GM23248 (cell line): ENCODE results near the gene C10orf71. TPM values are rescaled to one million over a fixed set of nuclear protein-coding genes. Genes with fewer than 3 reads are reported as not detected.

Source experiments
- DNase-seq: peaks from one replicate; pipeline ENCODE4 v3.0.0-alpha.2; 2015
- H2AFZ ChIP-seq: fragments of 200-600 bp; sonication (generic); 2 replicates; pipeline ENCODE4 v1.6.1; 2016; ENCODE audit warnings: antibody characterized with exemption
- H3F3A ChIP-seq: fragments of 200-600 bp; sonication (generic); 2 replicates; pipeline ENCODE4 v1.6.1; 2016; ENCODE audit warnings: mild to moderate bottlenecking, antibody characterized with exemption, mixed run types; ENCODE audit not compliant: insufficient read depth
- H3K27ac ChIP-seq: fragments of 200-600 bp; sonication (generic); 2 replicates; pipeline ENCODE4 v1.5.1; 2016; ENCODE audit warnings: mild to moderate bottlenecking
- H3K27me3 ChIP-seq: fragments of 200-600 bp; sonication (generic); replicated peaks from 2 replicates; pipeline ENCODE4 v1.6.1; 2016; ENCODE audit warnings: mild to moderate bottlenecking; ENCODE audit not compliant: insufficient read depth
- H3K36me3 ChIP-seq: fragments of 200-600 bp; sonication (generic); 2 replicates; pipeline ENCODE4 v1.6.1; 2016; ENCODE audit warnings: low read depth, mild to moderate bottlenecking
- H3K4me1 ChIP-seq: fragments of 200-600 bp; sonication (generic); 2 replicates; pipeline ENCODE4 v1.6.1; 2016; ENCODE audit warnings: mild to moderate bottlenecking; ENCODE audit not compliant: insufficient read depth
- H3K4me2 ChIP-seq: fragments of 200-600 bp; sonication (generic); one replicate; pipeline ENCODE4 v1.6.1; 2016; ENCODE audit warnings: mild to moderate bottlenecking; ENCODE audit not compliant: unreplicated experiment
- H3K4me3 ChIP-seq: fragments of 200-600 bp; sonication (generic); 2 replicates; pipeline ENCODE4 v1.5.1; 2016; ENCODE audit warnings: mild to moderate bottlenecking
- H3K79me2 ChIP-seq: fragments of 200-600 bp; sonication (generic); 2 replicates; pipeline ENCODE4 v1.6.1; 2016; ENCODE audit warnings: mild to moderate bottlenecking; ENCODE audit not compliant: insufficient read depth
- H3K9ac ChIP-seq: fragments of 200-600 bp; sonication (generic); 2 replicates; pipeline ENCODE4 v1.6.1; 2016; ENCODE audit warnings: mild to moderate bottlenecking
- H3K9me2 ChIP-seq: fragments of 200-600 bp; sonication (generic); 2 replicates; pipeline ENCODE4 v1.6.1; 2016; ENCODE audit warnings: mixed run types, mild to moderate bottlenecking, moderate library complexity; ENCODE audit not compliant: insufficient read depth
- H3K9me3 ChIP-seq: fragments of 200-600 bp; sonication (generic); one replicate; pipeline ENCODE4 v1.6.1; 2017; ENCODE audit warnings: low read depth
- H4K20me1 ChIP-seq: fragments of 200-600 bp; sonication (generic); 2 replicates; pipeline ENCODE4 v1.6.0; 2016; ENCODE audit not compliant: insufficient read depth
- EZH2 ChIP-seq: fragments of 200-600 bp; sonication (generic); IDR thresholded peaks from 2 replicates; pipeline ENCODE4 v1.6.1; 2018; ENCODE audit warnings: antibody characterized with exemption, mild to moderate bottlenecking; ENCODE audit not compliant: insufficient read depth, poor library complexity, severe bottlenecking
- EZH2phosphoT487 ChIP-seq: fragments of 200-600 bp; sonication (generic); IDR thresholded peaks from 2 replicates; pipeline ENCODE4 v1.6.1; 2018; ENCODE audit warnings: antibody characterized with exemption, moderate library complexity, mild to moderate bottlenecking, low read depth; ENCODE audit not compliant: insufficient read depth
- WGBS, 2 experiments: methylation state at CpG; one replicate each; pipeline ENCODE4 v1.1.6; 2015 to 2017; ENCODE audit warnings: low lambda C conversion rate in 2 of 2, low coverage in 1 of 2; ENCODE audit errors: missing lambda C conversion rate in 2 of 2; 5-methylcytosine and 5-hydroxymethylcytosine counted together
- in situ Hi-C: fragments of 300-500 bp; cut with MboI; formaldehyde crosslinking; loops from 2 replicates; pipeline ENCODE4 v1.15.0; 2020
- polyA plus RNA-seq: library from polyadenylated mRNA; unstranded; fragments of >200 nt; fragmentation: Nextera tagmentation; extraction: Ambion mirVana; gene quantifications from 2 replicates; pipeline ENCODE4 v1.2.1, GENCODE V29; 2016
- total RNA-seq: library from RNA; depleted of rRNA; stranded (reverse); fragments of >200 nt; shearing (Covaris generic); gene quantifications from 2 replicates; pipeline ENCODE4 v1.2.3, GENCODE V29; 2014

C10orf71 gene
- total and polyA plus RNA-seq, 2 experiments from 2014 or later: not detected

DNA sequence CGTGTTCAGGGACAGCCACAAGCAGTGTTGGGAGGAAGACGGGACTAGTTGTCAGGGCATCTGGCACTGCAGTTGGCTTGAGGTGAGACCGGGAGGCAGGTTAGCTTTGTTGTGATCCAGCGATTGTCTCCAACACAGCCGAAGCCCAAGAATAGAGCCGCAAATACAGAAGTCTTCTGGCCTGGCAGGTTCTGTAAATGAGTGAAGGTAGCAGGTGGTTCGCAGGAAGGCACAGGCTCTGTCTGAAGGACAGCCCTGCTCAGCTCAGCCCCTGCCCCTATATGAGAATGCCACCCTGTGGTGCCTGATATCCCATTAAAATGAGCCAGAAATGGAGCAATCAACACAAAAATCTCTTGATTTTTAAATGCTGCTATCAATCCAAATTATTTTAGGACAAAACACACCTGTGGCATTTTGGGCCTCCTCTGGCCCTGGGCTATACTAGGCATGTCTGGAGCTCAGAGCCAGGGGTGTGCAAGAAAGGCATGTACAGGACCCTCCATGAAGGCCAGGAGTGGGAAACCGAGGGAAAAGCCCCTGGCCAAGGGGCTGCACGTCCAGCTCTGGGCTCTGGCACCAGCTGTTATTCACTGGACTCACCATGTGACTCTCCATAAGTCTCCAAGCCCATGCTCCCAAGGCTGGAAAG, 11.2 kb upstream of the C10orf71 start:
- TF ChIP-seq EZH2 (no peak), EZH2phosphoT487 (no peak)
- H3K4me2 ChIP-seq: no peak overlapping the region
- in situ Hi-C loops: no loop called here
- H3K4me3 ChIP-seq: no peak overlapping the region
- peaks cover 19% of the 10 kb centered on the region for H3K27me3 ChIP-seq
- DNase-seq: no peak
- no peaks in the 10 kb centered on the region for H3K9me2 ChIP-seq
- H3F3A ChIP-seq: no peaks in the 10 kb centered on the region
- no peaks in the 10 kb centered on the region for H4K20me1 ChIP-seq
- H3K4me1 ChIP-seq: no peaks in the 10 kb centered on the region
- no peaks in the 10 kb centered on the region for H3K79me2 ChIP-seq
- H3K9me3 ChIP-seq: no peaks in the 10 kb centered on the region
- no peak overlapping the region for H3K9ac ChIP-seq
- H3K27ac ChIP-seq: no peak overlapping the region
- no peaks in the 10 kb centered on the region for H3K36me3 ChIP-seq
- no peak overlapping the region for H2AFZ ChIP-seq
- WGBS, 2 experiments: 74% methylated on average over 8 of the region's 9 CpGs

DNA sequence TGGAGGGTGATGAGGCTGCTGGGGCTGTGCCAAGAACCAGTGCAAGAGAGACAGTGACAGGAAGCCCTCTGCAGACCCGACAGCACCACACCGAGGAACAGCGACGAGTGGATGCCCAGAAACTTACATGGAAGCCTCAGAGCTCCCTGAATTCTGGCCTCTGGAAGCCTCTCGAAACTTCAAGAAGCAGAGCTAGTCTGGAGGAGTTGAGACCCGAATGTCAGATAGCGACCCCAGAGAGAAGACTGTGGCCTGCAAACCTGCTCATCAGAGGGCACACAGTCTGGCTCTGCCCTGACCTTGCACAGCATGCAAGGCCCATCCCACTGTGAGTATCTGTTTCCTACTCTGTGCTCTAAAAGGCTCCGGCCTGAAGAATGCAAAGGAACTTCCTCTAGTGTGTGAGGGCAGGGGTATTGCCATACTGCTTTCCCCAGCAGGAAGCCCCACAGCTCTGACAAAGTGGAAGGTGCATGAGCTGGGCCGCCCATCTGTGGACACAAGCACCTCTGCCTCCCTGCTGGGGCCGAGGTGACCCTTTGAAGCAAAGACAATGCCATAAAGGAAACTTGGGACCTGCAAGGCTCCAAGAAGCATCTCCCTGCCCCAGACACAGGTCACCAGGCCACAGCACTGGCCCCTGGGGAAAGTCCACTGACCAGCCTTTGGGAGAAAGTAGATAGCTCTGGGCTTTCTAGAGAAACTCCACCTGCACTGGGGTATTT, 10.5 kb upstream of the C10orf71 start:
- no peak for DNase-seq
- no peak overlapping the region for H3K9ac ChIP-seq
- in situ Hi-C loops: no loop called here
- no peak for TF ChIP-seq EZH2
- no peak for TF ChIP-seq EZH2phosphoT487
- H3K9me2 ChIP-seq: no peaks in the 10 kb centered on the region
- no peaks in the 10 kb centered on the region for H3K4me1 ChIP-seq
- no peak overlapping the region for H3K4me3 ChIP-seq
- H3K36me3 ChIP-seq: no peaks in the 10 kb centered on the region
- H3K79me2 ChIP-seq: no peaks in the 10 kb centered on the region
- no peak overlapping the region for H3K4me2 ChIP-seq
- peaks cover 19% of the 10 kb centered on the region for H3K27me3 ChIP-seq
- H2AFZ ChIP-seq: no peak overlapping the region
- no peaks in the 10 kb centered on the region for H3K9me3 ChIP-seq
- WGBS, 2 experiments: 76 to 77% methylated on average over 10 of the region's 10 CpGs
- H3K27ac ChIP-seq: no peak overlapping the region
- no peaks in the 10 kb centered on the region for H4K20me1 ChIP-seq
- H3F3A ChIP-seq: no peaks in the 10 kb centered on the region

DNA sequence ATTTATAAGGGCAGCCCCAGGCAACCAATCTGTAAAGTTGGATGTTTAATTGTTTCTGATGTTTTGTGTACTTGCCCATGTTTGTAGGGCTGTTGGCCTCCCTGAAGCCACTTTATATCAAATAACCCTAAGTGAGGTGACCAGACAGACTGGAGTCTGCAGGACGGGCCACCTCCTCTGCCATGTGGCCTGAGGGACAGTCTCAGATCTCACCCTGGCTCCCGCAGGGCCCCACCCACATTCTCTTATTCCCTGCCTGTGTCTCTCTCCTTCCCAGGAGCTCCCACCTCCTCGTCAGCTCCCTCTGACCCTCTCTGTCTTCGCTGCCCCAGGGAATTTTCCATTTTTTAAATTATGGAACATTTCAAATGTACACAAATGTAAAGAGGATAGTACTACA, 9.5 kb upstream of the C10orf71 start:
- Histone ChIP-seq H4K20me1 (no peaks in the 10 kb centered on the region), H3K9me2 (no peaks in the 10 kb centered on the region), H3K4me3 (no peak overlapping the region), H3K4me1 (no peaks in the 10 kb centered on the region), H3K27ac (no peak overlapping the region), H2AFZ (no peak overlapping the region), H3K9ac (no peak overlapping the region), H3K36me3 (no peaks in the 10 kb centered on the region), H3K79me2 (no peaks in the 10 kb centered on the region), H3K4me2 (no peak overlapping the region), H3K9me3 (no peaks in the 10 kb centered on the region), H3K27me3 (peaks cover 19% of the 10 kb centered on the region), H3F3A (no peaks in the 10 kb centered on the region)
- in situ Hi-C loops: no loop called here
- TF ChIP-seq EZH2phosphoT487 (no peak), EZH2 (no peak)
- 35% methylated on average over 4 of the region's 4 CpGs for WGBS, 2 experiments
- DNase-seq: no peak

DNA sequence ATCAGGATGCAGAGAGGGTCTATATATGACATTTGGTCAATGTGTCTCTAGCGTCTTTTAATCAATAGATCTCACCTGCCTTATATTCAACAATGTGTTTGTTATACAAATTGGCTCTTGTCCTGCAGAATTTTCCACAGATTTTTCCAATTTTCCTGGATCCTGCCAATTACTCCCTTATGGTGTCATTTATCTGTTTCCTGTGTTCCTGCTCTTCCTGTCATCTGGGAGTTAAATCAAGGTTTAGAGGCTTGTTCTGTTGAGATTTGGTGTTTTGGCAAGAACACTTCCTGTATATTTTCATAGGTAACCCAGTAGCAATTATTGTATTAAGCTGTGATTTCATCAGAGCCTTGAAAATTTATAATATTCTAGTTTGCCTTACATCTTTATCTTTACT, 8.8 kb upstream of the C10orf71 start:
- H3K27ac ChIP-seq: no peak overlapping the region
- no peak overlapping the region for H3K4me3 ChIP-seq
- no peaks in the 10 kb centered on the region for H3K79me2 ChIP-seq
- TF ChIP-seq EZH2: no peak
- TF ChIP-seq EZH2phosphoT487: no peak
- H2AFZ ChIP-seq: no peak overlapping the region
- H3K9me3 ChIP-seq: no peaks in the 10 kb centered on the region
- 0 to 10% methylated on average over 1 of the region's 1 CpG for WGBS, 2 experiments
- in situ Hi-C loops: no loop called here
- H3K4me1 ChIP-seq: no peaks in the 10 kb centered on the region
- no peaks in the 10 kb centered on the region for H4K20me1 ChIP-seq
- H3K27me3 ChIP-seq: peaks cover 19% of the 10 kb centered on the region
- H3K9ac ChIP-seq: no peak overlapping the region
- no peaks in the 10 kb centered on the region for H3F3A ChIP-seq
- no peaks in the 10 kb centered on the region for H3K36me3 ChIP-seq
- DNase-seq: no peak
- no peaks in the 10 kb centered on the region for H3K9me2 ChIP-seq
- H3K4me2 ChIP-seq: no peak overlapping the region
